Gastroesophageal sphincter (tissue), 4 donors: ENCODE measurements around the gene GPR62. TPM values are rescaled to one million over a fixed set of nuclear protein-coding genes. Genes with fewer than 3 reads are reported as not detected.

Source experiments
- ATAC-seq: fragments of 150-250 bp; one replicate; pipeline ENCODE4 v1.9.1; 2016; ENCODE audit warnings: mild to moderate bottlenecking, moderate library complexity
- H3K27ac ChIP-seq, 4 donors: fragments of 200-600 bp; sonication (generic) in 3 of 4; 1 replicate in 3 of 4; 2 replicates in 1 of 4; pipeline ENCODE4 v1.5.1; 2016 to 2019
- H3K27me3 ChIP-seq: fragments of 200-600 bp; sonication (generic); one replicate; pipeline ENCODE4 v1.5.1; 2019
- H3K36me3 ChIP-seq, 2 donors: fragments of 200-600 bp; sonication (generic); one replicate each; pipeline ENCODE4 v1.5.1; 2019; ENCODE audit warnings: control low read depth in 1 of 2
- H3K4me1 ChIP-seq, 3 donors: fragments of 200-600 bp; sonication (generic); 1 replicate in 2 of 3; 2 replicates in 1 of 3; pipeline ENCODE4 v1.5.1; 2016 to 2019; ENCODE audit warnings: control low read depth in 2 of 3
- H3K4me3 ChIP-seq, 2 donors: fragments of 200-600 bp; sonication (generic); one replicate each; pipeline ENCODE4 v1.5.1; 2019; ENCODE audit warnings: mild to moderate bottlenecking in 1 of 2, moderate library complexity in 1 of 2
- H3K9me3 ChIP-seq, 3 donors: fragments of 200-600 bp; sonication (generic); one replicate each; pipeline ENCODE4 v1.5.1; 2017 to 2019; ENCODE audit warnings: control low read depth in 2 of 3
- EP300 ChIP-seq: sonication (generic); formaldehyde crosslinking; IDR thresholded peaks from one replicate; pipeline ENCODE4 v1.6.1; 2017; ENCODE audit warnings: antibody characterized with exemption, mild to moderate bottlenecking
- POLR2A ChIP-seq, 2 donors: fragments of 450-650 bp; IDR thresholded peaks; one replicate each; pipeline ENCODE4 v1.6.1; 2017; ENCODE audit warnings: antibody characterized with exemption in 2 of 2, mild to moderate bottlenecking in 2 of 2, moderate library complexity in 1 of 2
- POLR2AphosphoS5 ChIP-seq: sonication (generic); formaldehyde crosslinking; IDR thresholded peaks from one replicate; pipeline ENCODE4 v1.6.1; 2017; ENCODE audit warnings: antibody characterized with exemption
- WGBS, 2 donors: methylation state at CpG; one replicate each; pipeline ENCODE4 v1.1.5; 2018; ENCODE audit warnings: low coverage in 1 of 2; 5-methylcytosine and 5-hydroxymethylcytosine counted together
- total RNA-seq, 4 donors: library from RNA; depleted of rRNA; stranded (reverse); fragments of >200 nt; gene quantifications; one replicate each; pipeline ENCODE4 v1.1.0, GENCODE V29; 2016
- TF ChIP-seq, protein P1 (sequence below), 4 experiments: fragments of 200-600 bp in 2 of 4; fragments of 450-650 bp in 2 of 4; sonication (generic) in 1 of 4; IDR thresholded peaks; one replicate each; pipeline ENCODE4 v1.5.1; 2017 to 2019; ENCODE audit warnings: antibody characterized with exemption in 4 of 4, mild to moderate bottlenecking in 2 of 4, moderate library complexity in 2 of 4

GPR62 gene
- total RNA-seq, 4 donors from 2014 or later: 0.31 TPM; not detected in 3

DNA sequence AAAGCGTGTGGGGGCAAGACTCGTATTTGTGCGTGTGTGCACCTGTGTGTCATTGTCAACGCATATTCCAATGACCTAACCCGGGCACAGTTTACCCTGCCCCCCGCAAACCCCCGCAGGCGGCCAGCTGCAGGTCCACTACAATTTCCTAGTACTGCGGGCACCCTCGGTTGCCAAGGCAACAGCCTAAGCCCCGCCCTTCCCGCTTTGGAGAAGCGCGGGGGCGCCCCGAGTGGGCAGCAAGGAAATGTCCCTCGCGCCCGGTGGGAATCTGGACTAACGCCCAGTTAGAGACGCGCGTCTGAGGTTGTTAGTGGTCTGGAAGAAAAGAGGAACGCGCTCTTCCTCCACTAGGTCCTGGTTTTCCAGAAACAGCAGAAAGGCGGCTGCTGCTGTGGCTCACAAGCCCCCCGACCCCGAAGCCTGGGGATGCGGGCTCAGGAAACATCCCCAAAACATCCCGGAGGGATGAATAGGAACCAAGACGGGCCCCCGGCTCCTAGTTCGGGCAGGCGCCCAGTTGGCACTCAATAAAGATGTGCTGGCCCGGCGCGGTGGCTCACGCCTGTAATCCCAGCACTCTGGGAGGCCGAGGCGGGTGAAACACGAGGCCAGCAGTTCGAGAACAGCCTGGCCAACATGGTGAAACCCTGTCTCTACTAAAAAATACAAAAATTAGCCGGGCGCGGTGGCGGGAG is 20.8 kb downstream of the GPR62 start:
- peak overlapping the region; percentile 44 to 68 for H3K4me3 ChIP-seq
- peak; percentile 19 for ATAC-seq

DNA sequence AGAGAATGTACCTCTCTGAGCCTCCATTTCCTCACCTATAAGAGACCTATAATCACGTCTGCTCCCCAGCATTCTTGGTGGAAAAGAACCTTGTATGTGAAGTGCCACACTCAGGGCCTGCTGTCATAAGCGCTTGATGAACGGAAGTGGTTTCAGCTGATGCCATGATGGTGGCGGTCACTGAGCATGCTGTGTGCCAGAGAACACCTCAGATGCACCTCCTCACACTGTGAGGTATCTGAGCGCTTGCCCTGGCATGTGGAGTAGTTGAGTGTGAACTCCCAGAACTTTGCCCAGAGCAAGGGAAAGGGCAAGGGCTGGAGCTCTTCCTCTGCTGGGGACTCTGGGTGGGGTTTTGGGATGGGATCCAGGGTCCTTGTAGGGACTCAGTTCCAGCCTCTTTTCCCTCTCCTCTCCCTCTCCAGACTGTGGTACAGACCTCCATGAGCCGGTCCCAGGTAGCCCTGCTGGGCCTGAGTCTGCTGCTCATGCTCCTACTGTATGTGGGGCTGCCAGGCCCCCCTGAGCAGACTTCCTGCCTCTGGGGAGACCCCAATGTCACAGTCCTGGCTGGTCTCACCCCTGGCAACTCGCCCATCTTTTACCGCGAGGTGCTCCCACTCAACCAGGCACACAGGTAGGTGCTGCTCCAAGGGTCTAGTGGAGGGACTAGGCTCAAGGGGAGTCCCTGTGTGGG is 22.4 kb downstream of the GPR62 start:
- Histone ChIP-seq H3K4me3 (no peak overlapping the region), H3K4me1 (peaks cover 0 to 54% (median 22%) of the 10 kb centered on the region in 3 donors), H3K27me3 (no peaks in the 10 kb centered on the region), H3K9me3 (no peaks in the 10 kb centered on the region), H3K36me3 (peaks cover 0 to 12% of the 10 kb centered on the region in 2 donors), H3K27ac (peak overlapping the region in 3 of 4 donors; percentile 24 to 96 (median 93))
- no peak for ATAC-seq
- 70 to 88% methylated on average over 2 to 3 of the region's 9 CpGs for WGBS, 2 donors
- TF ChIP-seq, protein P1, sequence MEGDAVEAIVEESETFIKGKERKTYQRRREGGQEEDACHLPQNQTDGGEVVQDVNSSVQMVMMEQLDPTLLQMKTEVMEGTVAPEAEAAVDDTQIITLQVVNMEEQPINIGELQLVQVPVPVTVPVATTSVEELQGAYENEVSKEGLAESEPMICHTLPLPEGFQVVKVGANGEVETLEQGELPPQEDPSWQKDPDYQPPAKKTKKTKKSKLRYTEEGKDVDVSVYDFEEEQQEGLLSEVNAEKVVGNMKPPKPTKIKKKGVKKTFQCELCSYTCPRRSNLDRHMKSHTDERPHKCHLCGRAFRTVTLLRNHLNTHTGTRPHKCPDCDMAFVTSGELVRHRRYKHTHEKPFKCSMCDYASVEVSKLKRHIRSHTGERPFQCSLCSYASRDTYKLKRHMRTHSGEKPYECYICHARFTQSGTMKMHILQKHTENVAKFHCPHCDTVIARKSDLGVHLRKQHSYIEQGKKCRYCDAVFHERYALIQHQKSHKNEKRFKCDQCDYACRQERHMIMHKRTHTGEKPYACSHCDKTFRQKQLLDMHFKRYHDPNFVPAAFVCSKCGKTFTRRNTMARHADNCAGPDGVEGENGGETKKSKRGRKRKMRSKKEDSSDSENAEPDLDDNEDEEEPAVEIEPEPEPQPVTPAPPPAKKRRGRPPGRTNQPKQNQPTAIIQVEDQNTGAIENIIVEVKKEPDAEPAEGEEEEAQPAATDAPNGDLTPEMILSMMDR (IDR thresholded peaks at IDR 0.05): no peak
- TF ChIP-seq EP300: no peak
- TF ChIP-seq POLR2A (IDR thresholded peaks at IDR 0.05): no peak
- TF ChIP-seq POLR2AphosphoS5: no peak

More for the DNA sequence above, 20.8 kb downstream of the GPR62 start:
- 66% methylated on average over 13 of the region's 46 CpGs; no CpG with 5 or more reads in 1 of the 2 donors for WGBS, 2 donors
- H3K27me3 ChIP-seq: no peaks in the 10 kb centered on the region
- H3K9me3 ChIP-seq: no peaks in the 10 kb centered on the region
- peaks cover 0 to 17% of the 10 kb centered on the region in 2 donors for H3K36me3 ChIP-seq
- H3K4me1 ChIP-seq: peaks cover 0 to 43% (median 15%) of the 10 kb centered on the region in 3 donors
- TF ChIP-seq POLR2AphosphoS5 (peak; percentile 32), POLR2A (IDR thresholded peaks at IDR 0.05) (no peak), EP300 (no peak)
- TF ChIP-seq, protein P1 (IDR thresholded peaks at IDR 0.05): peak in 1 of 4 experiments; percentile 17
- H3K27ac ChIP-seq: peak overlapping the region in 3 of 4 donors; percentile 93 to 96 (median 93)

DNA sequence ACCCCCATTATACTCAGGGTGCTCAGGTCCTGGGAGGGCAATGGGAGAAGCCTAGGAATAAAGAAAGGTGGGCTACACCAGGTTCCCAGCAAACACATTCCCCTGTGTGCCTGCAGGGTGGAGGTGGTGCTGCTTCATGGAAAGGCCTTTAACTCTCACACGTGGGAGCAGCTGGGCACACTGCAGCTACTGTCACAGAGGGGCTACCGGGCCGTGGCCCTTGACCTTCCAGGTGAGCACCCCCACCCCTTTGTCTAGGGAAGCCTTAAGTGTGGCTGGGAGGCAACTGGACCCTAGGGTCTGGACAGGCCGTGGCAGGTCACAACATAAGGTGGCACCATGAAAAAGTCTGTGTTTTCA is 22.9 kb downstream of the GPR62 start:
- H3K4me1 ChIP-seq: peaks cover 0 to 53% (median 21%) of the 10 kb centered on the region in 3 donors
- no peaks in the 10 kb centered on the region for H3K9me3 ChIP-seq
- H3K4me3 ChIP-seq: no peak overlapping the region
- no peak overlapping the region for H3K27ac ChIP-seq
- ATAC-seq: no peak
- peaks cover 0 to 12% of the 10 kb centered on the region in 2 donors for H3K36me3 ChIP-seq
- no peaks in the 10 kb centered on the region for H3K27me3 ChIP-seq
- 80% methylated on average over 3 of the region's 4 CpGs; no CpG with 5 or more reads in 1 of the 2 donors for WGBS, 2 donors
- TF ChIP-seq POLR2AphosphoS5 (no peak), EP300 (no peak), POLR2A (IDR thresholded peaks at IDR 0.05) (no peak)
- TF ChIP-seq, protein P1 (IDR thresholded peaks at IDR 0.05): no peak

DNA sequence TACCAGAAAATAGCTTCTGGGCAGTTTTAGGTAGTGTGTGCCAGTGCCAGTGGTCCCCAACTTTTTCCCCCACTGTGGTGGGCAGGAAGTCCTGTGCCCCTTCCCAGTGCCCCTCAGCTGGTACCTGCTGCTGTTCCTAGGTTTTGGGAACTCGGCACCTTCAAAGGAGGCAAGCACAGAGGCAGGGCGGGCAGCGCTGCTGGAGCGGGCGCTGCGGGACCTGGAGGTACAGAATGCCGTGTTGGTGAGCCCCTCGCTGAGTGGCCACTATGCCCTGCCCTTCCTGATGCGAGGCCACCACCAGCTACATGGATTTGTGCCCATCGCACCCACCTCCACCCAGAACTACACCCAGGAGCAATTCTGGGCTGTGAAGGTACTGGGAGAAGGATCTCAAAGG is 25.1 kb downstream of the GPR62 start:
- no peak overlapping the region for H3K27ac ChIP-seq
- H3K27me3 ChIP-seq: no peaks in the 10 kb centered on the region
- no peak overlapping the region for H3K4me3 ChIP-seq
- no peak for ATAC-seq
- H3K36me3 ChIP-seq: peaks cover 0 to 12% of the 10 kb centered on the region in 2 donors
- WGBS, 2 donors: no CpG with 5 or more reads among the region's 10 CpGs
- H3K9me3 ChIP-seq: no peaks in the 10 kb centered on the region
- H3K4me1 ChIP-seq: peaks cover 0 to 49% (median 18%) of the 10 kb centered on the region in 3 donors
- TF ChIP-seq, protein P1 (IDR thresholded peaks at IDR 0.05): no peak
- no peak for TF ChIP-seq POLR2AphosphoS5
- TF ChIP-seq EP300: no peak
- no peak for TF ChIP-seq POLR2A (IDR thresholded peaks at IDR 0.05)
